Endodermal cell (in vitro differentiated cells): Measurements from ENCODE around the gene NDUFV2. TPM values are rescaled to one million over a fixed set of nuclear protein-coding genes. Genes with fewer than 3 reads are reported as not detected.

Source experiments
- DNase-seq: peaks from one replicate; pipeline ENCODE4 v3.0.0-alpha.2; 2017
- H3K27ac ChIP-seq: 2 replicates; pipeline ENCODE4 v1.5.1; 2013; ENCODE audit warnings: mild to moderate bottlenecking, low read depth, low read length, moderate library complexity
- H3K27me3 ChIP-seq: 2 replicates; pipeline ENCODE4 v1.6.1; 2013; ENCODE audit warnings: mild to moderate bottlenecking, low read length, moderate library complexity; ENCODE audit not compliant: insufficient read depth, control insufficient read depth, poor library complexity, severe bottlenecking
- H3K36me3 ChIP-seq: 2 replicates; pipeline ENCODE4 v1.7.0; 2013; ENCODE audit warnings: mild to moderate bottlenecking, low read length, moderate library complexity; ENCODE audit not compliant: control insufficient read depth, insufficient read depth
- H3K4me1 ChIP-seq: one replicate; pipeline ENCODE4 v1.7.0; 2013; ENCODE audit warnings: low read length; ENCODE audit not compliant: control insufficient read depth, insufficient read depth
- H3K4me3 ChIP-seq: 2 replicates; pipeline ENCODE4 v1.5.1; 2013; ENCODE audit warnings: mild to moderate bottlenecking, low read length, moderate library complexity
- H3K9ac ChIP-seq: 2 replicates; pipeline ENCODE4 v1.6.1; 2013; ENCODE audit warnings: mild to moderate bottlenecking, low read length, moderate library complexity; ENCODE audit not compliant: poor library complexity, severe bottlenecking; ENCODE audit errors: extremely low read depth
- H3K9me3 ChIP-seq: 2 replicates; pipeline ENCODE4 v1.6.1; 2013; ENCODE audit warnings: mild to moderate bottlenecking, low read length, moderate library complexity; ENCODE audit not compliant: control insufficient read depth
- H3K27ac Mint-ChIP-seq: 2 replicates; pipeline ENCODE4 v1.8.0; 2020; ENCODE audit warnings: mixed read lengths
- H3K27me3 Mint-ChIP-seq: 2 replicates; pipeline ENCODE4 v1.8.0; 2021; ENCODE audit warnings: mild to moderate bottlenecking, mixed read lengths; ENCODE audit not compliant: insufficient read depth
- H3K36me3 Mint-ChIP-seq: 2 replicates; pipeline ENCODE4 v1.8.0; 2020; ENCODE audit warnings: low read depth, mixed read lengths
- H3K4me1 Mint-ChIP-seq: 2 replicates; pipeline ENCODE4 v1.8.0; 2020; ENCODE audit warnings: mixed read lengths
- H3K4me3 Mint-ChIP-seq: 2 replicates; pipeline ENCODE4 v1.8.0; 2020; ENCODE audit warnings: mild to moderate bottlenecking, moderate library complexity, mixed read lengths
- H3K9me3 Mint-ChIP-seq: 2 replicates; pipeline ENCODE4 v1.8.0; 2020; ENCODE audit warnings: mild to moderate bottlenecking, mixed read lengths
- WGBS, 2 experiments: methylation state at CpG; one replicate each; pipeline versions ENCODE4 v1.1.5 to v1.1.7; 2013; ENCODE audit warnings: missing lambda C conversion rate in 2 of 2, mixed read lengths in 1 of 2; ENCODE audit not compliant: insufficient coverage in 1 of 2, insufficient read length in 1 of 2; 5-methylcytosine and 5-hydroxymethylcytosine counted together
- total RNA-seq, 2 donors: library from RNA; stranded (reverse); fragmentation: NEBNext Ultra II Directional in 1 of 2; extraction: Animal tissue kit (Norgen Biotek cat#: 25700) in 1 of 2; gene quantifications; 2 replicates in 1 of 2; 3 replicates in 1 of 2; pipeline ENCODE4 v1.2.1, GENCODE V29; 2021
- TF ChIP-seq, protein P1 (sequence below): fragments of 200-600 bp; sonication (generic); conservative IDR thresholded peaks from 2 replicates; pipeline ENCODE4 v1.5.0; 2021; ENCODE audit warnings: antibody characterized with exemption, mild to moderate bottlenecking

The NDUFV2 gene
- total RNA-seq, 2 donors from 2014 or later = 123 to 138 TPM

DNA sequence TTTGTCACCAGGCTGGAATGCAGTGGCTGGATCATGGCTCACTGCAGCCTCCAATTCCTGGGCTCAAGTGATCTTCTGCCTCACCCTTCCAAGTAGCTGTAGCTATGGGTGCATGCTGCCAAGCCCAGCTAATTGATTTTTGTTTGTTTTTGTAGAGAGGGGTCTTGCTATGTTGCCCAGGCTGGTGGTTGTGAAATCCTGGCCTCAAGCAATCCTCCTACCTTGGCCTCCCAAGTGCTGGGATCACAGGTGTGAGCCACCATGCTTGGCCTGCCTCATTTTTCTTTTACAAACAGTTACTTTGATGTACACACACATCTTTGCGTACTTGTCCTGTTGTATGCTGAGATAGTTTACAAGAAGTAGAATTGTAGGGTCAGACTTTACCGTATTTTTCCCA is 21.0 kb downstream of the NDUFV2 start:
- Histone ChIP-seq H3K9me3 (no peaks in the 10 kb centered on the region), H3K4me1 (no peaks in the 10 kb centered on the region), H3K4me3 (no peak overlapping the region), H3K27me3 (no peaks in the 10 kb centered on the region), H3K36me3 (peaks cover 77% of the 10 kb centered on the region), H3K9ac (no peak overlapping the region), H3K27ac (no peak overlapping the region)
- no peak for DNase-seq
- 94% methylated on average over 2 of the region's 2 CpGs; no CpG with 5 or more reads in 1 of the 2 experiments for WGBS, 2 experiments
- Mint-ChIP-seq H3K4me1 (no peaks in the 10 kb centered on the region), H3K9me3 (no peaks in the 10 kb centered on the region), H3K4me3 (no peak overlapping the region), H3K27me3 (no peaks in the 10 kb centered on the region), H3K27ac (no peak overlapping the region), H3K36me3 (peaks cover 63% of the 10 kb centered on the region)
- TF ChIP-seq, protein P1, sequence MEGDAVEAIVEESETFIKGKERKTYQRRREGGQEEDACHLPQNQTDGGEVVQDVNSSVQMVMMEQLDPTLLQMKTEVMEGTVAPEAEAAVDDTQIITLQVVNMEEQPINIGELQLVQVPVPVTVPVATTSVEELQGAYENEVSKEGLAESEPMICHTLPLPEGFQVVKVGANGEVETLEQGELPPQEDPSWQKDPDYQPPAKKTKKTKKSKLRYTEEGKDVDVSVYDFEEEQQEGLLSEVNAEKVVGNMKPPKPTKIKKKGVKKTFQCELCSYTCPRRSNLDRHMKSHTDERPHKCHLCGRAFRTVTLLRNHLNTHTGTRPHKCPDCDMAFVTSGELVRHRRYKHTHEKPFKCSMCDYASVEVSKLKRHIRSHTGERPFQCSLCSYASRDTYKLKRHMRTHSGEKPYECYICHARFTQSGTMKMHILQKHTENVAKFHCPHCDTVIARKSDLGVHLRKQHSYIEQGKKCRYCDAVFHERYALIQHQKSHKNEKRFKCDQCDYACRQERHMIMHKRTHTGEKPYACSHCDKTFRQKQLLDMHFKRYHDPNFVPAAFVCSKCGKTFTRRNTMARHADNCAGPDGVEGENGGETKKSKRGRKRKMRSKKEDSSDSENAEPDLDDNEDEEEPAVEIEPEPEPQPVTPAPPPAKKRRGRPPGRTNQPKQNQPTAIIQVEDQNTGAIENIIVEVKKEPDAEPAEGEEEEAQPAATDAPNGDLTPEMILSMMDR = no peak

DNA sequence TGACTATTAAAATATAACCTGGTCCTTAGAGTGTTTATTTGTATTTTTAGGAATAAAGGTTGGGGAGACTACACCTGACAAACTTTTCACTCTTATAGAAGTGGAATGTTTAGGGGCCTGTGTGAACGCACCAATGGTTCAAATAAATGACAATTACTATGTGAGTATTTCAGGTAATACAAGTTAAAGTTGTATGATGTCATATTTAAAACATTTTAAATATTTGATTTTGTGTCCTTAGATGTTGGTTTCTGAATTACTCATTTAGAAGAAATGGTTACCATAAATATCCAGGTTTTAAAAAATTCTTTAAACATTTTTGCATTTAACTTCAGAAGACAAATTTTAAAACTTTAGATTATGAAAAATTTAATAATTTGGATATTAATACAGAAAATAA is 22.3 kb downstream of the NDUFV2 start:
- WGBS, 2 experiments = 100% methylated on average over 1 of the region's 1 CpG
- Mint-ChIP-seq H3K27ac (no peak overlapping the region), H3K36me3 (peaks cover 67% of the 10 kb centered on the region), H3K9me3 (no peaks in the 10 kb centered on the region), H3K4me1 (no peaks in the 10 kb centered on the region), H3K27me3 (no peaks in the 10 kb centered on the region), H3K4me3 (no peak overlapping the region)
- H3K27ac ChIP-seq = no peak overlapping the region
- DNase-seq = no peak
- peaks cover 75% of the 10 kb centered on the region for H3K36me3 ChIP-seq
- no peaks in the 10 kb centered on the region for H3K27me3 ChIP-seq
- no peak overlapping the region for H3K9ac ChIP-seq
- H3K4me1 ChIP-seq = no peaks in the 10 kb centered on the region
- TF ChIP-seq, protein P1 = no peak
- H3K9me3 ChIP-seq = no peaks in the 10 kb centered on the region
- H3K4me3 ChIP-seq = no peak overlapping the region

DNA sequence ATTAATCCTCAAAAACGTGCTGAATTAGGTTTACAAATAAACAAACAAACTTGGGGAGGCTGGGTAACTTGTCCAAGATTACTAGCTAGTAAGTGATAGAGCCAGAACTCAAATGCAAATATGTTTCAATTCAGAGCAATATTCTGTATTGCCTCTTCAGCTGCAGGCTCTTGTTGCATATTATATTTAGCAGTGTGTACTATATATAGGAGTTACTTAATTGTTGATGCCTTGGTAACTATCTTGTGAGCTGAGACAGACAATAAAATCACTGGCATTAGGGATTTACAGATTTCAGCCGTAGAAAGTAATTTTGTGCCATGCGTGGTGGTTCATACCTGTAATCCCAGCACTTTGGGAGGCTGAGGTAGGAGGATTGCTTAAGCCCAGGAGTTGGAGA is 23.8 kb downstream of the NDUFV2 start:
- peaks cover 72% of the 10 kb centered on the region for H3K36me3 Mint-ChIP-seq

More for the DNA sequence above, 23.8 kb downstream of the NDUFV2 start:
- Histone ChIP-seq H3K36me3 (peaks cover 80% of the 10 kb centered on the region), H3K27me3 (no peaks in the 10 kb centered on the region), H3K9ac (no peak overlapping the region), H3K9me3 (no peaks in the 10 kb centered on the region), H3K4me3 (no peak overlapping the region), H3K27ac (no peak overlapping the region), H3K4me1 (no peaks in the 10 kb centered on the region)
- Mint-ChIP-seq H3K4me3 (no peak overlapping the region), H3K9me3 (no peaks in the 10 kb centered on the region), H3K27me3 (no peaks in the 10 kb centered on the region), H3K4me1 (no peaks in the 10 kb centered on the region), H3K27ac (no peak overlapping the region)
- TF ChIP-seq, protein P1 = no peak
- whole genome bisulfite sequencing, 2 experiments = 83 to 95% methylated on average over 1 to 3 of the region's 3 CpGs
- no peak for DNase-seq
